Activated CD4-positive, CD25-positive, alpha-beta regulatory T cell (primary cell): ENCODE results near the gene GRIK4.

ENCODE experiments used
- DNase-seq, 4 experiments: peaks; one replicate each; lab custom pipeline; 2025; lab: John Stamatoyannopoulos, UW

GRIK4 gene

GRCh38 chr11:120525261-120526171 lies 14.0 kb downstream of the GRIK4 start:
- DNase-seq, result no peak

- DNase-seq, result no peak
These were observed 14.7 kb downstream of the GRIK4 start for GRCh38 chr11:120526241-120526640.

- no peak for DNase-seq
These were observed 15.7 kb downstream of the GRIK4 start for GRCh38 chr11:120527111-120527761.

GRCh38 chr11:120528749-120529148 lies 17.2 kb downstream of the GRIK4 start:
- DNase-seq, result no peak

- DNase-seq, result no peak
These were observed 17.7 kb downstream of the GRIK4 start for GRCh38 chr11:120529214-120529613.

GRCh38 chr11:120529911-120530310 lies 18.4 kb downstream of the GRIK4 start:
- DNase-seq, result no peak

- no peak for DNase-seq
These were observed 20.7 kb downstream of the GRIK4 start for GRCh38 chr11:120532082-120532831.

GRCh38 chr11:120532832-120533196 lies 21.3 kb downstream of the GRIK4 start:
- no peak for DNase-seq

GRCh38 chr11:120536091-120536796 lies 24.7 kb downstream of the GRIK4 start:
- DNase-seq, result no peak

GRCh38 chr11:120536797-120537169 lies 25.2 kb downstream of the GRIK4 start:
- DNase-seq, result no peak

- DNase-seq, result no peak
These were observed 26.4 kb downstream of the GRIK4 start for GRCh38 chr11:120537996-120538395.

- DNase-seq, result no peak
These were observed 27.2 kb downstream of the GRIK4 start for GRCh38 chr11:120538707-120539106.

GRCh38 chr11:120539667-120540369 lies 28.3 kb downstream of the GRIK4 start:
- no peak for DNase-seq

GRCh38 chr11:120540744-120541465 lies 29.4 kb downstream of the GRIK4 start:
- DNase-seq, result no peak

GRCh38 chr11:120543521-120544215 lies 32.1 kb downstream of the GRIK4 start:
- DNase-seq, result no peak

- DNase-seq, result no peak
These were observed 34.3 kb downstream of the GRIK4 start for GRCh38 chr11:120545813-120546212.

GRCh38 chr11:120546312-120547205 lies 35.0 kb downstream of the GRIK4 start:
- no peak for DNase-seq

GRCh38 chr11:120547316-120547715 lies 35.8 kb downstream of the GRIK4 start:
- no peak for DNase-seq
